H9 (cell line): Measurements from ENCODE around the gene HUWE1. TPM values are rescaled to one million over a fixed set of nuclear protein-coding genes. Genes with fewer than 3 reads are reported as not detected.

Experiments used
- DNase-seq: peaks from one replicate; pipeline ENCODE4 v3.0.0-alpha.2; 2017
- H2AFZ ChIP-seq: one replicate; pipeline ENCODE4 v1.6.1; 2013; ENCODE audit warnings: mild to moderate bottlenecking, low read length, control low read depth, moderate library complexity
- H2AK5ac ChIP-seq: 2 replicates; pipeline ENCODE4 v1.6.1; 2013; ENCODE audit warnings: low read length, control low read depth, mixed read lengths; ENCODE audit not compliant: insufficient read length
- H2BK120ac ChIP-seq: one replicate; pipeline ENCODE4 v1.6.1; 2013; ENCODE audit warnings: low read depth, mild to moderate bottlenecking, low read length, control low read depth, inconsistent platforms; ENCODE audit not compliant: poor library complexity, severe bottlenecking
- H2BK12ac ChIP-seq: 2 replicates; pipeline ENCODE4 v1.6.1; 2013; ENCODE audit warnings: low read length, control low read depth, mixed read lengths, low read depth; ENCODE audit not compliant: insufficient read length
- H2BK15ac ChIP-seq: 2 replicates; pipeline ENCODE4 v1.6.1; 2013; ENCODE audit warnings: low read depth, low read length, control low read depth
- H2BK20ac ChIP-seq: one replicate; pipeline ENCODE4 v1.6.1; 2013; ENCODE audit warnings: low read depth, mild to moderate bottlenecking, low read length, control low read depth, inconsistent platforms; ENCODE audit not compliant: poor library complexity, severe bottlenecking
- H2BK5ac ChIP-seq: 2 replicates; pipeline ENCODE4 v1.6.1; 2013; ENCODE audit warnings: low read length, control low read depth, mixed read lengths; ENCODE audit not compliant: insufficient read length
- H3K14ac ChIP-seq: 2 replicates; pipeline ENCODE4 v1.6.1; 2013; ENCODE audit warnings: low read length, control low read depth; ENCODE audit not compliant: insufficient read depth
- H3K18ac ChIP-seq: 2 replicates; pipeline ENCODE4 v1.6.1; 2013; ENCODE audit warnings: low read depth, mild to moderate bottlenecking, mixed read lengths, low read length, control low read depth; ENCODE audit not compliant: insufficient read length
- H3K23ac ChIP-seq: 2 replicates; pipeline ENCODE4 v1.6.1; 2013; ENCODE audit warnings: low read length, control low read depth, mixed read lengths, low read depth; ENCODE audit not compliant: insufficient read length
- H3K23me2 ChIP-seq: 2 replicates; pipeline ENCODE4 v1.6.1; 2013; ENCODE audit warnings: low read depth, mild to moderate bottlenecking, mixed read lengths, low read length, control low read depth; ENCODE audit not compliant: insufficient read length, poor library complexity, severe bottlenecking
- H3K27ac ChIP-seq: 2 replicates; pipeline ENCODE4 v1.5.1; 2013; ENCODE audit warnings: low read length, control low read depth, mixed read lengths, low read depth; ENCODE audit not compliant: insufficient read length
- H3K27me3 ChIP-seq: 2 replicates; pipeline ENCODE4 v1.6.1; 2013; ENCODE audit warnings: low read length, control low read depth, inconsistent platforms; ENCODE audit not compliant: insufficient read depth
- H3K4ac ChIP-seq: 2 replicates; pipeline ENCODE4 v1.6.1; 2013; ENCODE audit warnings: low read depth, mild to moderate bottlenecking, control low read depth, inconsistent platforms, low read length, moderate library complexity
- H3K4me1 ChIP-seq: 2 replicates; pipeline ENCODE4 v1.6.1; 2013; ENCODE audit warnings: low read length, control low read depth, inconsistent platforms; ENCODE audit not compliant: insufficient read depth
- H3K4me2 ChIP-seq: 2 replicates; pipeline ENCODE4 v1.6.1; 2013; ENCODE audit warnings: low read length, control low read depth, mixed read lengths; ENCODE audit not compliant: insufficient read length, insufficient read depth
- H3K56ac ChIP-seq: 2 replicates; pipeline ENCODE4 v1.6.1; 2013; ENCODE audit warnings: low read depth, mild to moderate bottlenecking, mixed read lengths, low read length, control low read depth; ENCODE audit not compliant: insufficient read length
- H3K79me1 ChIP-seq: 2 replicates; pipeline ENCODE4 v1.6.1; 2013; ENCODE audit warnings: low read depth, mild to moderate bottlenecking, moderate library complexity, low read length, control low read depth, inconsistent platforms; ENCODE audit not compliant: insufficient read depth, poor library complexity, severe bottlenecking
- H3K79me2 ChIP-seq: 2 replicates; pipeline ENCODE4 v1.6.1; 2013; ENCODE audit warnings: low read length, control low read depth, inconsistent platforms; ENCODE audit not compliant: insufficient read depth
- H3K9ac ChIP-seq: 2 replicates; pipeline ENCODE4 v1.6.1; 2013; ENCODE audit warnings: low read length, control low read depth, mixed read lengths; ENCODE audit not compliant: insufficient read length; ENCODE audit errors: extremely low read depth
- H3K9me3 ChIP-seq: one replicate; pipeline ENCODE4 v1.6.1; 2013; ENCODE audit warnings: low read depth, low read length, inconsistent platforms; ENCODE audit not compliant: control insufficient read depth
- H3T11ph ChIP-seq: one replicate; pipeline ENCODE4 v1.6.1; 2013; ENCODE audit warnings: mild to moderate bottlenecking, low read length, control low read depth, inconsistent platforms
- H4K20me1 ChIP-seq: one replicate; pipeline ENCODE4 v1.6.1; 2013; ENCODE audit not compliant: control insufficient read depth, insufficient read length, insufficient read depth
- H4K5ac ChIP-seq: 2 replicates; pipeline ENCODE4 v1.6.1; 2013; ENCODE audit warnings: low read depth, mild to moderate bottlenecking, mixed read lengths, low read length, control low read depth; ENCODE audit not compliant: insufficient read length
- H4K8ac ChIP-seq: replicated peaks from 2 replicates; pipeline ENCODE4 v1.6.1; 2013; ENCODE audit warnings: low read length, control low read depth, mixed read lengths, low read depth; ENCODE audit not compliant: insufficient read length
- H4K91ac ChIP-seq: 2 replicates; pipeline ENCODE4 v1.6.1; 2013; ENCODE audit warnings: low read depth, mild to moderate bottlenecking, moderate library complexity, mixed read lengths, low read length, control low read depth; ENCODE audit not compliant: insufficient read length
- H3K27ac Mint-ChIP-seq, 3 experiments: 2 replicates in 2 of 3; 3 replicates in 1 of 3; pipeline ENCODE4 v1.8.0; 2020 to 2021; ENCODE audit warnings: mixed read lengths in 3 of 3, mild to moderate bottlenecking in 1 of 3, moderate library complexity in 1 of 3
- H3K27me3 Mint-ChIP-seq: 2 replicates; pipeline ENCODE4 v1.8.0; 2021; ENCODE audit warnings: low read depth, mild to moderate bottlenecking, moderate library complexity, mixed read lengths
- H3K36me3 Mint-ChIP-seq, 3 experiments: 2 replicates in 2 of 3; 3 replicates in 1 of 3; pipeline ENCODE4 v1.8.0; 2020 to 2021; ENCODE audit warnings: low read depth in 3 of 3, mixed read lengths in 3 of 3; ENCODE audit not compliant: insufficient read depth in 1 of 3
- H3K4me1 Mint-ChIP-seq, 2 experiments: 2 replicates each; pipeline ENCODE4 v1.8.0; 2020; ENCODE audit warnings: mixed read lengths in 2 of 2
- H3K4me3 Mint-ChIP-seq, 2 experiments: 2 replicates in 1 of 2; 3 replicates in 1 of 2; pipeline ENCODE4 v1.8.0; 2020 to 2021; ENCODE audit warnings: mild to moderate bottlenecking in 2 of 2, mixed read lengths in 2 of 2, moderate library complexity in 1 of 2
- H3K9me3 Mint-ChIP-seq, 2 experiments: 2 replicates in 1 of 2; 3 replicates in 1 of 2; pipeline ENCODE4 v1.8.0; 2020; ENCODE audit warnings: mild to moderate bottlenecking in 2 of 2, mixed read lengths in 2 of 2, moderate library complexity in 1 of 2
- WGBS: extraction: QIAGEN DNeasy Blood & Tissue Kit; methylation state at CpG from one replicate; pipeline ENCODE4 v1.1.7; 2013; ENCODE audit warnings: missing lambda C conversion rate, low lambda C conversion rate, mixed read lengths; ENCODE audit not compliant: insufficient read length; ENCODE audit errors: extremely low coverage; 5-methylcytosine and 5-hydroxymethylcytosine counted together
- total RNA-seq: library from RNA; stranded (reverse); gene quantifications from 2 replicates; pipeline ENCODE4 v1.2.1, GENCODE V29; 2021
- TF ChIP-seq, protein P1 (sequence below): fragments of 200-600 bp; sonication (generic); conservative IDR thresholded peaks from 3 replicates; pipeline ENCODE4 v1.8.0; 2021; ENCODE audit warnings: antibody characterized with exemption, mild to moderate bottlenecking

The HUWE1 gene
- total RNA-seq, 1 experiment from 2014 or later, result 230 TPM

DNA sequence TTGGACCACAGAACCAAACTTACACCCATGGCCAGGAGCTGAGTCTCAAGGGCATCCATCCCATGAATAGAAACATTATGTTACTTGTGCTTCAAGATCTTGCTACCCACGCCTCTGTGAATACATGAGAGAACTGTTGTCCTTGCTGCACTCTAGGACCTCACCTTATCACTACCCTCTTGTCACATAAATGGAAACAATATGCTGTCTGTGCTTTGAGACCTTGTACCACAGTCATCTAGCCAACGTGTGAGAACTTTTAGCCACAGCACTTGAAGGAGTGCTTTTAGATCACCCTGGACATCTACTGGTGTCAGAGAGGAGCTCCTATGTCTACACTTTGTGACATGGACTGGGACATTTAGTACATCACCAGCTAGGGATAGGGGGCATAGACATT lies 30.7 kb upstream of the HUWE1 start:
- H2AK5ac ChIP-seq, result no peak overlapping the region
- H2BK12ac ChIP-seq, result no peak overlapping the region
- H3K56ac ChIP-seq, result no peak overlapping the region
- Mint-ChIP-seq H3K27ac (no peak overlapping the region), H3K36me3 (peaks cover 0 to 3% (median 0%) of the 10 kb centered on the region in 3 experiments; a peak in 2 of 7 replicates), H3K27me3 (no peaks in the 10 kb centered on the region), H3K9me3 (peaks cover 63 to 67% of the 10 kb centered on the region in 2 experiments), H3K4me1 (peaks cover 9 to 11% of the 10 kb centered on the region in 2 experiments), H3K4me3 (no peak overlapping the region)
- H3K79me1 ChIP-seq, result no peaks in the 10 kb centered on the region
- H3K9me3 ChIP-seq, result peaks cover 49% of the 10 kb centered on the region
- no peak overlapping the region for H3T11ph ChIP-seq
- H3K9ac ChIP-seq, result no peak overlapping the region
- no peak overlapping the region for H2BK20ac ChIP-seq
- H2AFZ ChIP-seq, result no peak overlapping the region
- H4K5ac ChIP-seq, result no peak overlapping the region
- H2BK5ac ChIP-seq, result no peak overlapping the region
- no peak overlapping the region for H3K14ac ChIP-seq
- no peak overlapping the region for H2BK15ac ChIP-seq
- no peak overlapping the region for H4K8ac ChIP-seq
- H3K18ac ChIP-seq, result no peak overlapping the region
- no peak for DNase-seq
- H3K4me2 ChIP-seq, result no peak overlapping the region
- no peak overlapping the region for H2BK120ac ChIP-seq
- TF ChIP-seq, protein P1, sequence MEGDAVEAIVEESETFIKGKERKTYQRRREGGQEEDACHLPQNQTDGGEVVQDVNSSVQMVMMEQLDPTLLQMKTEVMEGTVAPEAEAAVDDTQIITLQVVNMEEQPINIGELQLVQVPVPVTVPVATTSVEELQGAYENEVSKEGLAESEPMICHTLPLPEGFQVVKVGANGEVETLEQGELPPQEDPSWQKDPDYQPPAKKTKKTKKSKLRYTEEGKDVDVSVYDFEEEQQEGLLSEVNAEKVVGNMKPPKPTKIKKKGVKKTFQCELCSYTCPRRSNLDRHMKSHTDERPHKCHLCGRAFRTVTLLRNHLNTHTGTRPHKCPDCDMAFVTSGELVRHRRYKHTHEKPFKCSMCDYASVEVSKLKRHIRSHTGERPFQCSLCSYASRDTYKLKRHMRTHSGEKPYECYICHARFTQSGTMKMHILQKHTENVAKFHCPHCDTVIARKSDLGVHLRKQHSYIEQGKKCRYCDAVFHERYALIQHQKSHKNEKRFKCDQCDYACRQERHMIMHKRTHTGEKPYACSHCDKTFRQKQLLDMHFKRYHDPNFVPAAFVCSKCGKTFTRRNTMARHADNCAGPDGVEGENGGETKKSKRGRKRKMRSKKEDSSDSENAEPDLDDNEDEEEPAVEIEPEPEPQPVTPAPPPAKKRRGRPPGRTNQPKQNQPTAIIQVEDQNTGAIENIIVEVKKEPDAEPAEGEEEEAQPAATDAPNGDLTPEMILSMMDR, result no peak
- no peaks in the 10 kb centered on the region for H3K4me1 ChIP-seq
- no peaks in the 10 kb centered on the region for H3K23me2 ChIP-seq
- WGBS, result no CpG with 5 or more reads among the region's 2 CpGs
- H3K27ac ChIP-seq, result no peak overlapping the region
- H4K20me1 ChIP-seq, result no peaks in the 10 kb centered on the region
- H3K27me3 ChIP-seq, result no peaks in the 10 kb centered on the region
- H3K79me2 ChIP-seq, result no peaks in the 10 kb centered on the region
- no peak overlapping the region for H3K4ac ChIP-seq
- no peak overlapping the region for H3K23ac ChIP-seq
- H4K91ac ChIP-seq, result no peak overlapping the region
